GM18502 (cell line): ENCODE results near the gene FCGR1A.
A peak's percentile ranks its signal among the peaks of the same experiment; 100 is the strongest.
"Not testable (repeated sequence)": the region's sequence is repeated elsewhere in the genome, so short reads cannot be mapped to it uniquely, and the experiment has no call there.

ENCODE experiments used
- ATAC-seq: cut with Tn5 transposase; IDR thresholded peaks from one replicate; pipeline ENCODE4 v1.9.1; 2021; ENCODE audit warnings: mild to moderate bottlenecking; ENCODE audit not compliant: unreplicated experiment, poor library complexity

The FCGR1A gene

GRCh38 chr1:149782600-149782999 is at the start of gene FCGR1A:
TSS of gene FCGR1A (plus strand) at chr1:149782694. CDS start at chr1:149782744, 50 bp downstream.
- not testable (repeated sequence) for ATAC-seq

GRCh38 chr1:149732781-149733180 is 49.7 kb upstream of the FCGR1A start:
- not testable (repeated sequence) for ATAC-seq

- not testable (repeated sequence) for ATAC-seq
Measured at GRCh38 chr1:149734692-149735091, 47.8 kb upstream of the FCGR1A start.

GRCh38 chr1:149740148-149740581 is 42.3 kb upstream of the FCGR1A start:
- ATAC-seq: not testable (repeated sequence)

- not testable (repeated sequence) for ATAC-seq
Measured at GRCh38 chr1:149740590-149741230, 41.8 kb upstream of the FCGR1A start.

- not testable (repeated sequence) for ATAC-seq
Measured at GRCh38 chr1:149741914-149742313, 40.6 kb upstream of the FCGR1A start.

- not testable (repeated sequence) for ATAC-seq
Measured at GRCh38 chr1:149746463-149747356, 35.8 kb upstream of the FCGR1A start.

- not testable (repeated sequence) for ATAC-seq
Measured at GRCh38 chr1:149747359-149748143, 34.9 kb upstream of the FCGR1A start.

GRCh38 chr1:149748144-149748500 is 34.4 kb upstream of the FCGR1A start:
- ATAC-seq: not testable (repeated sequence)

GRCh38 chr1:149750562-149750961 is 31.9 kb upstream of the FCGR1A start:
- ATAC-seq: not testable (repeated sequence)

GRCh38 chr1:149752186-149752585 is 30.3 kb upstream of the FCGR1A start:
- ATAC-seq: not testable (repeated sequence)

- not testable (repeated sequence) for ATAC-seq
Measured at GRCh38 chr1:149753466-149753865, 29.0 kb upstream of the FCGR1A start.

- not testable (repeated sequence) for ATAC-seq
Measured at GRCh38 chr1:149755294-149755693, 27.2 kb upstream of the FCGR1A start.

- ATAC-seq: not testable (repeated sequence)
Measured at GRCh38 chr1:149762294-149762693, 20.2 kb upstream of the FCGR1A start.

GRCh38 chr1:149764087-149764800 is 18.2 kb upstream of the FCGR1A start:
- not testable (repeated sequence) for ATAC-seq

- not testable (repeated sequence) for ATAC-seq
Measured at GRCh38 chr1:149766241-149766640, 16.3 kb upstream of the FCGR1A start.

GRCh38 chr1:149769216-149769615 is 13.3 kb upstream of the FCGR1A start:
- ATAC-seq: not testable (repeated sequence)

GRCh38 chr1:149770661-149771060 is 11.8 kb upstream of the FCGR1A start:
- ATAC-seq: not testable (repeated sequence)

- peak; percentile 99 for ATAC-seq
Measured at GRCh38 chr1:149771653-149772425, 10.7 kb upstream of the FCGR1A start.
